Measurements from ENCODE around the gene MYO7A. TPM values are rescaled to one million over a fixed set of nuclear protein-coding genes. Genes with fewer than 3 reads are reported as not detected.

The MYO7A gene
- total RNA-seq, 2 experiments from 2014 or later, result 0.07 to 0.15 TPM

DNA sequence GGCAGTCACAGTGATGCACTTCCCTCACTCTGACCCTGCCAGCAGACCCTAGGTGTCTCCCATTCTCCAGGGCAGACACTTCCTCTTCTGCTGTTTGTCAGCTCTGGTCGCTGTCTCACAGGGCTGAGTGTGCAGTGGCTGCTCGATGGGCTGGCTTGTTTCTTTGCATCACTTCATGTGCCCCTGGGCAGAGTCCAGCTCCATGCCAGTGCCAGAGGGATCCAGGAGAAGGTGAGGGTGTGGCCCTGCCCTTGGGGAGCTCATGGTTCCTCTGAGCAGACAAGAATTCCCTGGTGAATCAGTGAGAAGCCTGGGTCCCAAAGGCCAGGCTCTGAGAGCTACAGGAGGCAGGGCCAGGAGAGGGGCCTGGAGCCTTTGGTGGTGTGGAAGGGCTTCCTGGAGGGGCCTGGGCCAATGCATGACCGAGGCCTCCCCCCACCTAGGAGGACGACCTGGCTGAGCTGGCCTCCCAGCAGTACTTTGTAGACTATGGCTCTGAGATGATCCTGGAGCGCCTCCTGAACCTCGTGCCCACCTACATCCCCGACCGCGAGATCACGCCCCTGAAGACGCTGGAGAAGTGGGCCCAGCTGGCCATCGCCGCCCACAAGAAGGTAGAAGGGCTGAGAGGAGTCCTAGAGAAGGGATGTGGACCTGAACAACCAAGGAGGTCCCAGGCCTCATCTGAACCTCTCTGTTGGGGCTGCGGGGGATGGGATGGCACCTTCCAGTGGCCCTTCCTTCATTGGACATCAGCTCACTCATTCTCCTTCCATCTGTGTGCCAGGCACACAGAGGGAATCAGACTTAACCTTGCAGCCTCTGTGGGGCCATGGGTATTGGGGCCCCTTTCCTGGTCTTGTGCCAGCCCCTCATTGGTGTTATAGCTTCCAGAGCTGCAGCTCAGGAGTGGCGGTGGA lies 66.1 kb downstream of the MYO7A start:
- Mint-ChIP-seq H3K27ac (no peak overlapping the region), H3K27me3 (no peaks in the 10 kb centered on the region)

GRCh38 chr11:77195071-77195755 lies 67.2 kb downstream of the MYO7A start:
- ChIA-PET CTCF (interaction anchor here (1.6 to 1.8 kb wide), 2 partner anchors 67 to 68 kb away, joined by 3 to 5 read pairs; partner anchors contain the start of gene MYO7A), POLR2A (no interaction called here)
- no peaks in the 10 kb centered on the region for H3K4me1 Mint-ChIP-seq
- no peaks in the 10 kb centered on the region for H3K36me3 Mint-ChIP-seq (ENCODE audit: low read depth)
- DNase-seq, result no peak
- no peak overlapping the region for H3K27ac Mint-ChIP-seq
- H3K9me3 Mint-ChIP-seq, result no peaks in the 10 kb centered on the region
- H3K4me3 Mint-ChIP-seq, result no peak overlapping the region
- no peaks in the 10 kb centered on the region for H3K27me3 Mint-ChIP-seq

More for the DNA sequence above, 66.1 kb downstream of the MYO7A start:
- no peak overlapping the region for H3K4me3 Mint-ChIP-seq
- no peaks in the 10 kb centered on the region for H3K4me1 Mint-ChIP-seq
- H3K9me3 Mint-ChIP-seq, result no peaks in the 10 kb centered on the region
- CTCF ChIA-PET, result interaction anchor here (0.6 to 1.8 kb wide), 3 partner anchors 66 to 268 kb away, joined by 3 to 5 read pairs (median 4); partner anchors contain the start of gene MYO7A
- POLR2A ChIA-PET, result no interaction called here
- DNase-seq, result no peak
- H3K36me3 Mint-ChIP-seq (ENCODE audit: low read depth), result no peaks in the 10 kb centered on the region

DNA sequence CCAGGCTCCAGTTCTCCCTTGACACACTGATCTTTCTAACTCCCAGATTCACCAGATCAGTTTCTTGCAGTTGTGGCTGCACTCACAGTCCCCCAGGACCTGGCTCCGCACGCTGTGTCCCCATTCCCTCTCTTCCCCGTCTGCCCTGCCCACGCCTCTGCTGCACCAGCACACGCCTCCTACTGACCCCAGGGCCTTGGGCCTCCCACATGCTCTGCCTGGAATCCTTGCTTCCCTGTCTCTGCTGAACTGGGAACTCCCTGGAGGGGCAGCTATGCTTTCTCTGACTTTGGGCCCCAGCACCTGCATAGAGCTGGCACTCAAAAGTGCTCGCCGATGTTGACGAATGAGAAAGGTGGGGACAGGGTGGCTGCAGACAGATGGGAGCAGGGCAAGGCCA lies 68.9 kb downstream of the MYO7A start:
- POLR2A ChIA-PET, result no interaction called here
- Mint-ChIP-seq H3K9me3 (no peaks in the 10 kb centered on the region), H3K4me3 (no peak overlapping the region), H3K4me1 (no peaks in the 10 kb centered on the region), H3K36me3 (ENCODE audit: low read depth) (no peaks in the 10 kb centered on the region), H3K27ac (no peak overlapping the region), H3K27me3 (no peaks in the 10 kb centered on the region)
- DNase-seq, result no peak
- CTCF ChIA-PET, result interaction anchor here (2.0 kb wide), 1 partner anchor 70 kb away, joined by 6 read pairs; no protein-coding TSS in a partner anchor

DNA sequence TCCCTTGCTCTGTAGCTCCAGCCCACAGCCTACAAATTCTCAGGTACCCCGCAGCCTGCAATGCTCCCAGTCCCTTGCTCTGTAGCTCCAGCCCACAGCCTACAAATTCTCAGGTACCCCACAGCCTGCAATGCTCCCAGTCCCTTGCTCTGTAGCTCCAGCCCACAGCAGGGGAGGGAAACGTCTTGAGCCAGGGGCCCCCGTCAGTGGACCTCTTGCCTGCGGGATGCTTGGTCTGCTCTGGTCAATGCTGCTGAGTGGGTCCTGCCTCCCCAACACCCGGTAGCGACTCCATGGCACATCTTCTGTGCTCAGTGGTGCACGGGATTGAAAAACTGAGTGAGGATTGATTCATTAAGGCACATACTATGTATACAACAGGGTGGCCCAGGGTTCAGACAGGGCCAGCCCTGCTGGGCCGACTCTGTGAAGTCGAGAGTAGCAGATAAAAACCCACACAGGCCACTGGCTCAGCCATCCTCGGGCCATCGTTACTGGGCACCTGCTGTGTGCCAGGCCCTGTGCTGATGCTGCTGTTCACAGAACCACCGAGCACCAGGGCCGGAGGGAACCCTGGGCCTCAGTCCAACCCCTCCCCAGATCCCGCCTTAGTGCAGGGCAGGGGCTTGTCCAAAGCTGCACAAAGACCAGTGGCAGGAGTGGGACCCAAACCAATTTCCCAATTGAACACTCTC lies 69.7 kb downstream of the MYO7A start:
- no peaks in the 10 kb centered on the region for H3K27me3 Mint-ChIP-seq
- H3K4me1 Mint-ChIP-seq, result no peaks in the 10 kb centered on the region
- ChIA-PET CTCF (interaction anchor here (2.0 kb wide), 1 partner anchor 71 kb away, joined by 6 read pairs; no protein-coding TSS in a partner anchor), POLR2A (no interaction called here)
- H3K36me3 Mint-ChIP-seq (ENCODE audit: low read depth), result no peaks in the 10 kb centered on the region
- no peak for DNase-seq
- H3K9me3 Mint-ChIP-seq, result no peaks in the 10 kb centered on the region
- H3K27ac Mint-ChIP-seq, result no peak overlapping the region
- no peak overlapping the region for H3K4me3 Mint-ChIP-seq

- peak; percentile 12 for DNase-seq
- CTCF ChIA-PET, result interaction anchor here (0.8 kb wide), 1 partner anchor 71 kb away, joined by 3 read pairs; no protein-coding TSS in a partner anchor
Measured at GRCh38 chr11:77198440-77198849, 70.4 kb downstream of the MYO7A start.

DNA sequence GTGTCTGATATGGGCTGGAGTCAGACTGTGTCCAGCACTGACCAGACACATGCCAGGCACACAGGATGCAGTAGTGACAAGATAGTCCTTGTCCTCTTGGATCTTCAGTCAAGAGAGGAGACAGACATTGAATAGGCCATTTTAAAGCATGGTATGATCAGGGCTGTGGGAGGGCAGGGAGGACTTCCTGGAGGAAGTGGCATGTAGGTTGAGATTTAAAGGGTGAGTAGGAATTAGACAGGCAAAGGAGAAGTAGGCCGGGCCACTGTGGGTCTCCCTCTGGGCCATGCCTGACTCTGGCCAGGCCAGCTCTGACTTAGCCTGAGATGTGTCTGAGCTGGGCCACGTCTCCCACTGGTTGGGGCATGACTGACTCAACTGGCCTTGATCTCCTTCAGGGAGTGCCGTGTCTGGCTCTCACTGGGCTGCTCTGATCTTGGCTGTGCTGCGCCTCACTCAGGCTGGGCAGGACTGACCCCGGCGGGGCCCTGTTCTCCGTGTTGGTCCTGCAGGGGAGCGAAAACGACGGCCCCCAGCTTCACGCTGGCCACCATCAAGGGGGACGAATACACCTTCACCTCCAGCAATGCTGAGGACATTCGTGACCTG lies 71.2 kb downstream of the MYO7A start:
- Mint-ChIP-seq H3K4me3 (no peak overlapping the region), H3K4me1 (no peaks in the 10 kb centered on the region), H3K9me3 (no peaks in the 10 kb centered on the region), H3K27ac (no peak overlapping the region), H3K27me3 (no peaks in the 10 kb centered on the region), H3K36me3 (ENCODE audit: low read depth) (no peaks in the 10 kb centered on the region)
- POLR2A ChIA-PET, result no interaction called here
- CTCF ChIA-PET, result interaction anchor here (0.8 kb wide), 1 partner anchor 72 kb away, joined by 3 read pairs; no protein-coding TSS in a partner anchor
- no peak for DNase-seq

More at GRCh38 chr11:77198440-77198849, 70.4 kb downstream of the MYO7A start:
- POLR2A ChIA-PET, result no interaction called here
- Mint-ChIP-seq H3K9me3 (no peaks in the 10 kb centered on the region), H3K27me3 (no peaks in the 10 kb centered on the region), H3K36me3 (ENCODE audit: low read depth) (no peaks in the 10 kb centered on the region), H3K27ac (no peak overlapping the region), H3K4me3 (no peak overlapping the region), H3K4me1 (no peaks in the 10 kb centered on the region)

DNA sequence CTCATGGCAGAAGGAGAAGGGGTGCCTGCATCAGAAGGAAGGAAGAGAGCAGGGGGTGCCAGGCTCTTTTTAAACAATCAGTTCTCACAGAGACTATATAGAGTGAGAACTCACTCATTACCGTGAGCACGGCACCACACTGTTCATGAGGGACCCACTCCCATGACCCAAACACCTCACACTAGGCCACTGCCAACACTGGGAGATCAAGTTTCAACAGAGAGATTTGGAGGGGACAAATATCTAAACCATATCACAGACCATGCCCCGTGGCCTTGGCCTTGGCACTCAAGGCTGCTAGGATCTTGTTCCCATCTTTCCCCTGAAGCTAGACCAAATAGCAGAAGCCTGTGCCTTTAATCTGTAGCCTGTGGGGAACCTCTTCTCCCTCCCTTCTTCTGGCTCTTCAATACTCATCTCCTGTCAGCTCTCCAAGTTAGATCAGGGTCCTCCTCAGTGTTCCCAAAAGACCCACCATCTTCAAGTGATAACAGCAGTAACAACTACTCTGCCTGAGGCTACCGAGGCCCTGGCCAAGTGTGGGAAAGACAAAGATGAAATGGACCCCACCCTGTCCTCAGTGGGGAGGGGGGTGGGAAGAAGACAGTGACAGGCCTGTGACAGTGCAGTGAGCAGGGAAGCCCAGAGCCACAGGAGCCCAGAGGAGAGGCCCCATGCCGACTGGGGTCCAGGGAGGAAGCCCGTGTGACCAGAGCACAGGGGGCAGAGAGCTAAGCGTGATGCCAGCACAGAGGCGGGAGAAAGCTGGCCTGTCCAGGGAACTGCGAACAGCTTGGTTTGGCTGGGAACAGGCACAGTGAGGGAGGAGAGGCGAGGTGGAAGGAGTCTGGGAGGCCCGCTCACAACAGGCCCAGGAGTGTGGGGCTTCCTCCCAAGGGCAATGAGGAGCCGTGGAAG lies 72.6 kb downstream of the MYO7A start:
- CTCF ChIA-PET, result no interaction called here
- Mint-ChIP-seq H3K27ac (no peak overlapping the region), H3K4me1 (no peaks in the 10 kb centered on the region)

DNA sequence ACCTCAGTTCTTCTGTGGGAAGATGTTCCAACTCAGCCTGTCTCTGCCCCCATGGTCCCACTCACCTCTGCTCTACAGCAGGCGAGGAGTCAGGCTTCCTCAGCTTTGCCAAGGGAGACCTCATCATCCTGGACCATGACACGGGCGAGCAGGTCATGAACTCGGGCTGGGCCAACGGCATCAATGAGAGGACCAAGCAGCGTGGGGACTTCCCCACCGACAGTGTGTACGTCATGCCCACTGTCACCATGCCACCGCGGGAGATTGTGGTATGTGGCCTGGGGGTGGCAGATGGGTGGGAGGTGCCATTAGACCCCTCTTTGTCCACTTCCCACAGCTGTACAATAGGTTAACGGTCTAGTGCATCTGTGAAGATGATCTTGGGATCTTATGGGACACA lies 73.3 kb downstream of the MYO7A start:
- H3K27me3 Mint-ChIP-seq, result no peaks in the 10 kb centered on the region
- no peaks in the 10 kb centered on the region for H3K9me3 Mint-ChIP-seq
- H3K27ac Mint-ChIP-seq, result no peak overlapping the region
- H3K4me3 Mint-ChIP-seq, result no peak overlapping the region
- POLR2A ChIA-PET, result no interaction called here
- CTCF ChIA-PET, result no interaction called here
- H3K4me1 Mint-ChIP-seq, result no peaks in the 10 kb centered on the region
- no peaks in the 10 kb centered on the region for H3K36me3 Mint-ChIP-seq (ENCODE audit: low read depth)
- DNase-seq, result no peak

More for the DNA sequence above, 72.6 kb downstream of the MYO7A start:
- H3K4me3 Mint-ChIP-seq, result no peak overlapping the region
- no peaks in the 10 kb centered on the region for H3K9me3 Mint-ChIP-seq
- POLR2A ChIA-PET, result no interaction called here
- H3K27me3 Mint-ChIP-seq, result no peaks in the 10 kb centered on the region
- no peaks in the 10 kb centered on the region for H3K36me3 Mint-ChIP-seq (ENCODE audit: low read depth)
- no peak for DNase-seq

DNA sequence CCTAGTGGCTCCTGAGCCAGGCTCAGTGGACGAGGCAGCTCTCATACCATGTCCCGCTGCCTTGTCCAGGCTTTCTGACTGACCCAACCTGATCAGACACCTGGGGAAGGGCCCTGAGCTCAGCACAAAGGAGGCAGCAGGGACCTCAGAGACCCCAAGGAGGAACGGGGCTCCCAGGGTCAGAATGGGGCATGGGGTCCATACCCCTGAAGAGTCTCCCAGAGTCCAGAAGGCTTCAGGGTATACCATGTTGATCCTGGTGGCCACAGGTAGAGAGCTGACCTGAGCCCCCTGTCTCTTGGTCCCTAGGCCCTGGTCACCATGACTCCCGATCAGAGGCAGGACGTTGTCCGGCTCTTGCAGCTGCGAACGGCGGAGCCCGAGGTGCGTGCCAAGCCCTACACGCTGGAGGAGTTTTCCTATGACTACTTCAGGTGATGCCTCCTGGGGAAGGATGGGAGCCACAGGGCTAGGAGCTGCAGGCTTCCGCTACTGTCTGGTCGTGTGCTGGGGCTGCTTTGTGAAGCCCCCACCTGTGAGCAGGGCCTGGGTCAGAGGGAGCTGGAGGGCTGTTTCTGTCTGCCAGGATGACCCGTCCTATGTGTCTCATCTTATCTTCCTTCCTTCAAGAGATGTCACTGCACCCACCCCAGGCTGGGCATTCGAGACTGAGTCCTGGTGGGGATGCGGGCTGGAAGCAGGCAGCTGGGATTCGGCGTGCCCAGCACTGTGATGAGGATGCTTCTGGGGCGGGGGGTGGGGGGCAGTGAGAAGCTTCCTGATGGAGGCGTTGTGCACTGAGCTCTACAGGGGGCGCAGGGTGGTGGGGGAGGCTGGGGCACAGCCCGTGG lies 74.2 kb downstream of the MYO7A start:
- Mint-ChIP-seq H3K36me3 (ENCODE audit: low read depth) (no peaks in the 10 kb centered on the region), H3K4me3 (no peak overlapping the region), H3K9me3 (no peaks in the 10 kb centered on the region), H3K27ac (no peak overlapping the region), H3K4me1 (no peaks in the 10 kb centered on the region), H3K27me3 (no peaks in the 10 kb centered on the region)
- CTCF ChIA-PET, result no interaction called here
- POLR2A ChIA-PET, result no interaction called here
- DNase-seq, result no peak

GRCh38 chr11:77202941-77203900 lies 75.2 kb downstream of the MYO7A start:
- no peaks in the 10 kb centered on the region for H3K27me3 Mint-ChIP-seq
- H3K27ac Mint-ChIP-seq, result no peak overlapping the region
- no peaks in the 10 kb centered on the region for H3K36me3 Mint-ChIP-seq (ENCODE audit: low read depth)
- DNase-seq, result no peak
- CTCF ChIA-PET, result interaction anchor here (1.3 to 1.5 kb wide), 2 partner anchors 17 to 44 kb away, joined by 3 to 5 read pairs; no protein-coding TSS in a partner anchor
- no peaks in the 10 kb centered on the region for H3K4me1 Mint-ChIP-seq
- no peaks in the 10 kb centered on the region for H3K9me3 Mint-ChIP-seq
- H3K4me3 Mint-ChIP-seq, result no peak overlapping the region
- POLR2A ChIA-PET, result no interaction called here

All from activated CD4-positive, alpha-beta T cell treated with anti-CD3 and anti-CD28 coated beads, Interleukin-2, amount 10 ng/mL, durations not matched to agents 7 days and 5 days (primary cell).